ENCODE measurements around the gene CHST15.

The CHST15 gene

GRCh38 chr10:124083740-124084397, 9.5 kb downstream of the CHST15 start:
- Histone ChIP-seq H3K79me2 (ENCODE audit: insufficient read depth, low read length) (no peaks in the 10 kb centered on the region), H3K9me3 (ENCODE audit: insufficient read depth, low read length, severe bottlenecking) (no peaks in the 10 kb centered on the region), H2AFZ (ENCODE audit: low read depth, low read length) (no peak overlapping the region), H3K36me3 (ENCODE audit: insufficient read depth, low read length) (no peaks in the 10 kb centered on the region), H3K4me1 (ENCODE audit: insufficient read depth, low read length) (no peaks in the 10 kb centered on the region), H3K27me3 (ENCODE audit: insufficient read depth, low read length, poor library complexity) (no peaks in the 10 kb centered on the region), H3K4me3 (ENCODE audit: low read depth in 1 of 2, low read length in 2 of 2) (no peak overlapping the region), H4K20me1 (ENCODE audit: insufficient read depth, low read length) (no peaks in the 10 kb centered on the region), H3K9ac (ENCODE audit: low read depth, low read length) (no peak overlapping the region), H3K27ac (ENCODE audit: low read length) (no peak overlapping the region), H3K4me2 (ENCODE audit: insufficient read depth, low read length) (no peak overlapping the region)
- DNase-seq: no peak
- ATAC-seq (ENCODE audit: insufficient read depth, low read depth): no peak
- TF ChIP-seq EZH2 (IDR thresholded peaks at IDR 0.05; ENCODE audit: borderline replicate concordance, low read depth, low read length, severe bottlenecking) (no peak), CTCF (IDR thresholded peaks at IDR 0.05; ENCODE audit: borderline replicate concordance, extremely low read depth, low read length, poor library complexity, severe bottlenecking) (no peak)

GRCh38 chr10:124083047-124083739, 10.2 kb downstream of the CHST15 start:
- H3K9me3 ChIP-seq (ENCODE audit: insufficient read depth, low read length, severe bottlenecking): no peaks in the 10 kb centered on the region
- no peak overlapping the region for H2AFZ ChIP-seq (ENCODE audit: low read depth, low read length)
- TF ChIP-seq EZH2 (IDR thresholded peaks at IDR 0.05; ENCODE audit: borderline replicate concordance, low read depth, low read length, severe bottlenecking): no peak
- no peak for TF ChIP-seq CTCF (IDR thresholded peaks at IDR 0.05; ENCODE audit: borderline replicate concordance, extremely low read depth, low read length, poor library complexity, severe bottlenecking)
- no peak for DNase-seq
- H3K27me3 ChIP-seq (ENCODE audit: insufficient read depth, low read length, poor library complexity): no peaks in the 10 kb centered on the region
- no peak overlapping the region for H3K4me2 ChIP-seq (ENCODE audit: insufficient read depth, low read length)
- no peak for ATAC-seq (ENCODE audit: insufficient read depth, low read depth)
- H3K4me3 ChIP-seq (ENCODE audit: low read depth in 1 of 2, low read length in 2 of 2): no peak overlapping the region
- no peak overlapping the region for H3K9ac ChIP-seq (ENCODE audit: low read depth, low read length)
- H3K27ac ChIP-seq (ENCODE audit: low read length): no peak overlapping the region
- no peaks in the 10 kb centered on the region for H3K4me1 ChIP-seq (ENCODE audit: insufficient read depth, low read length)
- no peaks in the 10 kb centered on the region for H3K36me3 ChIP-seq (ENCODE audit: insufficient read depth, low read length)
- no peaks in the 10 kb centered on the region for H3K79me2 ChIP-seq (ENCODE audit: insufficient read depth, low read length)
- no peaks in the 10 kb centered on the region for H4K20me1 ChIP-seq (ENCODE audit: insufficient read depth, low read length)

- TF ChIP-seq CTCF (IDR thresholded peaks at IDR 0.05; ENCODE audit: borderline replicate concordance, extremely low read depth, low read length, poor library complexity, severe bottlenecking): no peak
- TF ChIP-seq EZH2 (IDR thresholded peaks at IDR 0.05; ENCODE audit: borderline replicate concordance, low read depth, low read length, severe bottlenecking): no peak
- H3K4me3 ChIP-seq (ENCODE audit: low read depth in 1 of 2, low read length in 2 of 2): no peak overlapping the region
- ATAC-seq (ENCODE audit: insufficient read depth, low read depth) (no peak), DNase-seq (no peak)
- H2AFZ ChIP-seq (ENCODE audit: low read depth, low read length): no peak overlapping the region
- no peak overlapping the region for H3K4me2 ChIP-seq (ENCODE audit: insufficient read depth, low read length)
- no peaks in the 10 kb centered on the region for H3K4me1 ChIP-seq (ENCODE audit: insufficient read depth, low read length)
- H3K79me2 ChIP-seq (ENCODE audit: insufficient read depth, low read length): no peaks in the 10 kb centered on the region
- H3K27me3 ChIP-seq (ENCODE audit: insufficient read depth, low read length, poor library complexity): no peaks in the 10 kb centered on the region
- no peaks in the 10 kb centered on the region for H3K36me3 ChIP-seq (ENCODE audit: insufficient read depth, low read length)
- no peaks in the 10 kb centered on the region for H3K9me3 ChIP-seq (ENCODE audit: insufficient read depth, low read length, severe bottlenecking)
- H4K20me1 ChIP-seq (ENCODE audit: insufficient read depth, low read length): no peaks in the 10 kb centered on the region
- H3K27ac ChIP-seq (ENCODE audit: low read length): no peak overlapping the region
- no peak overlapping the region for H3K9ac ChIP-seq (ENCODE audit: low read depth, low read length)
These were observed 10.8 kb downstream of the CHST15 start for GRCh38 chr10:124082555-124082954.
